H1 (cell line): ENCODE measurements around the gene DCUN1D2. TPM values are rescaled to one million over a fixed set of nuclear protein-coding genes. Genes with fewer than 3 reads are reported as not detected.

Experiments
- CTCF ChIA-PET: fragments of 300-600 bp; sonication (Branson Sonifier 250); formaldehyde crosslinking; loops from one replicate; lab custom pipeline; 2021; ENCODE audit not compliant: partially characterized antibody; lab: Charles Lee
- POLR2A ChIA-PET: fragments of 300-600 bp; sonication (Branson Sonifier 250); formaldehyde crosslinking; loops from one replicate; lab custom pipeline; 2021; ENCODE audit warnings: inconsistent platforms; ENCODE audit not compliant: partially characterized antibody; lab: Charles Lee
- DNase-seq, 2 experiments: peaks; one replicate each; pipeline versions ENCODE4 v3.0.0 to v3.0.0-alpha.2; 2010 to 2022; ENCODE audit warnings: low spot score in 2 of 2, low read depth in 1 of 2, mixed read lengths in 1 of 2
- FAIRE-seq: peaks from 2 replicates; lab custom pipeline; 2011; peaks lifted over from hg19 to GRCh38; lab: Jason Lieb, UNC
- H2AFZ ChIP-seq: 2 replicates; pipeline ENCODE4 v1.8.1; 2012; ENCODE audit warnings: low read length, inconsistent platforms
- H2AK5ac ChIP-seq: 2 replicates; pipeline ENCODE4 v1.6.1; 2013; ENCODE audit warnings: low read depth, low read length
- H2BK120ac ChIP-seq: replicated peaks from 2 replicates; pipeline ENCODE3; 2013; ENCODE audit warnings: low read depth, low read length, inconsistent platforms
- H2BK12ac ChIP-seq: 2 replicates; pipeline ENCODE4 v1.6.1; 2013; ENCODE audit warnings: low read depth, low read length
- H2BK15ac ChIP-seq: 2 replicates; pipeline ENCODE4 v1.6.1; 2013; ENCODE audit warnings: low read length
- H2BK20ac ChIP-seq: 2 replicates; pipeline ENCODE4 v1.6.1; 2013; ENCODE audit warnings: low read length
- H2BK5ac ChIP-seq: 2 replicates; pipeline ENCODE4 v1.6.1; 2013; ENCODE audit warnings: low read depth, low read length
- H3K14ac ChIP-seq: 2 replicates; pipeline ENCODE4 v1.6.1; 2013; ENCODE audit warnings: inconsistent platforms; ENCODE audit not compliant: insufficient read length
- H3K18ac ChIP-seq: 2 replicates; pipeline ENCODE4 v1.6.1; 2013; ENCODE audit warnings: low read length; ENCODE audit errors: extremely low read depth
- H3K23ac ChIP-seq: 2 replicates; pipeline ENCODE4 v1.6.1; 2013; ENCODE audit warnings: inconsistent platforms; ENCODE audit not compliant: insufficient read length
- H3K23me2 ChIP-seq: 2 replicates; pipeline ENCODE4 v1.6.1; 2013; ENCODE audit warnings: low read depth, low read length
- H3K27ac ChIP-seq: 2 replicates; pipeline ENCODE4 v1.6.1; 2011; ENCODE audit warnings: low read depth, low read length, inconsistent platforms
- H3K27me3 ChIP-seq, 4 experiments: replicated peaks in 1 of 4; 1 replicate in 1 of 4; 2 replicates in 3 of 4; pipeline versions ENCODE4 v1.6.1 to v1.8.1; 2011 to 2013; ENCODE audit warnings: low read length in 3 of 4, mild to moderate bottlenecking in 3 of 4, inconsistent platforms in 2 of 4, mixed read lengths in 2 of 4, moderate library complexity in 1 of 4; ENCODE audit not compliant: control insufficient read depth in 3 of 4, insufficient read depth in 3 of 4; ENCODE audit errors: extremely low read depth in 1 of 4
- H3K36me3 ChIP-seq, 4 experiments: 2 replicates each; pipeline versions ENCODE4 v1.6.1 to v1.8.1; 2011 to 2013; ENCODE audit warnings: mild to moderate bottlenecking in 4 of 4, low read length in 3 of 4, moderate library complexity in 2 of 4, control low read depth in 1 of 4, inconsistent platforms in 1 of 4; ENCODE audit not compliant: insufficient read depth in 4 of 4, control insufficient read depth in 2 of 4
- H3K4ac ChIP-seq: replicated peaks from 2 replicates; pipeline ENCODE3; 2013; ENCODE audit warnings: low read length, low read depth, mixed read lengths, inconsistent platforms; ENCODE audit not compliant: insufficient read length
- H3K4me1 ChIP-seq, 4 experiments: replicated peaks in 1 of 4; 1 replicate in 1 of 4; 2 replicates in 3 of 4; pipeline versions ENCODE4 v1.6.1 to v1.8.1; 2011 to 2013; ENCODE audit warnings: low read length in 3 of 4, inconsistent platforms in 2 of 4, mixed read lengths in 1 of 4; ENCODE audit not compliant: insufficient read depth in 4 of 4, control insufficient read depth in 3 of 4
- H3K4me2 ChIP-seq, 2 experiments: 2 replicates each; pipeline versions ENCODE4 v1.6.1 to v1.8.1; 2011 to 2013; ENCODE audit warnings: low read depth in 2 of 2, low read length in 2 of 2, control low read depth in 1 of 2, inconsistent platforms in 1 of 2, mild to moderate bottlenecking in 1 of 2; ENCODE audit not compliant: insufficient read depth in 1 of 2
- H3K4me3 ChIP-seq, 4 experiments: fragments of 200-600, 300-600 bp in 1 of 4; sonication (generic), shearing (Covaris generic), sonication (Bioruptor Twin) in 1 of 4; 2 replicates each; pipeline versions ENCODE4 v1.5.1 to v1.8.1; 2011 to 2016; ENCODE audit warnings: low read length in 4 of 4, low read depth in 3 of 4, control low read depth in 2 of 4, inconsistent platforms in 2 of 4, mild to moderate bottlenecking in 2 of 4, mixed read lengths in 1 of 4, moderate library complexity in 1 of 4; ENCODE audit not compliant: insufficient read depth in 2 of 4; ENCODE audit errors: extremely low read depth in 1 of 4
- H3K56ac ChIP-seq: replicated peaks from 2 replicates; pipeline ENCODE3; 2013; ENCODE audit warnings: low read depth, mild to moderate bottlenecking, mixed read lengths, low read length, inconsistent platforms; ENCODE audit not compliant: insufficient read length
- H3K79me1 ChIP-seq: 2 replicates; pipeline ENCODE4 v1.6.1; 2013; ENCODE audit warnings: low read depth, low read length, control low read depth
- H3K79me2 ChIP-seq, 2 experiments: 2 replicates each; pipeline versions ENCODE4 v1.6.1 to v1.8.1; 2012 to 2013; ENCODE audit warnings: low read length in 2 of 2, mild to moderate bottlenecking in 2 of 2, inconsistent platforms in 1 of 2; ENCODE audit not compliant: insufficient read depth in 2 of 2, control insufficient read depth in 1 of 2
- H3K9ac ChIP-seq, 4 experiments: replicated peaks in 1 of 4; 1 replicate in 1 of 4; 2 replicates in 3 of 4; pipeline versions ENCODE4 v1.6.1 to v1.8.1; 2011 to 2013; ENCODE audit warnings: low read depth in 3 of 4, low read length in 3 of 4, control low read depth in 2 of 4, mild to moderate bottlenecking in 2 of 4, moderate library complexity in 2 of 4, inconsistent platforms in 1 of 4; ENCODE audit errors: extremely low read depth in 1 of 4
- H3K9me3 ChIP-seq, 2 experiments: 2 replicates each; pipeline versions ENCODE4 v1.6.1 to v1.8.1; 2012 to 2013; ENCODE audit warnings: mild to moderate bottlenecking in 2 of 2, moderate library complexity in 2 of 2, control low read depth in 1 of 2, inconsistent platforms in 1 of 2, low read depth in 1 of 2, low read length in 1 of 2, mixed read lengths in 1 of 2; ENCODE audit not compliant: insufficient read depth in 2 of 2
- H4K20me1 ChIP-seq, 2 experiments: replicated peaks in 1 of 2; 2 replicates each; pipeline versions ENCODE3 to v1.8.1; 2011 to 2013; ENCODE audit warnings: inconsistent platforms in 2 of 2, low read length in 2 of 2, mild to moderate bottlenecking in 1 of 2; ENCODE audit not compliant: insufficient read depth in 2 of 2, control insufficient read depth in 1 of 2
- H4K5ac ChIP-seq: 2 replicates; pipeline ENCODE4 v1.6.1; 2013; ENCODE audit warnings: low read length, low read depth, mixed read lengths, inconsistent platforms; ENCODE audit not compliant: insufficient read length
- H4K8ac ChIP-seq: 2 replicates; pipeline ENCODE4 v1.8.0; 2013; ENCODE audit warnings: mild to moderate bottlenecking, moderate library complexity, low read length, inconsistent platforms; ENCODE audit not compliant: insufficient read depth; ENCODE audit errors: extremely low read depth
- H4K91ac ChIP-seq: replicated peaks from 2 replicates; pipeline ENCODE3; 2013; ENCODE audit warnings: low read length, mixed read lengths, inconsistent platforms; ENCODE audit not compliant: insufficient read length
- BACH1 ChIP-seq: IDR thresholded peaks from 2 replicates; pipeline ENCODE4 v1.6.1; 2012; ENCODE audit warnings: low read length, improper control_type of control experiment
- CREB1 ChIP-seq: IDR thresholded peaks from 2 replicates; pipeline ENCODE4 v1.6.1; 2012; ENCODE audit warnings: inconsistent platforms
- HDAC6 ChIP-seq: IDR thresholded peaks from one replicate; pipeline ENCODE4 v1.7.1; 2012; ENCODE audit warnings: low read depth, mild to moderate bottlenecking, inconsistent platforms, low read length, moderate library complexity
- KDM4A ChIP-seq: IDR thresholded peaks from one replicate; pipeline ENCODE4 v1.7.1; 2012; ENCODE audit warnings: low read depth, mild to moderate bottlenecking, moderate library complexity, low read length, inconsistent platforms; ENCODE audit not compliant: severe bottlenecking
- POLR2AphosphoS5 ChIP-seq: IDR thresholded peaks from 2 replicates; pipeline ENCODE4 v1.6.1; 2011; ENCODE audit warnings: low read depth, low read length
- SIN3A ChIP-seq, 2 experiments: IDR thresholded peaks in 1 of 2; conservative IDR thresholded peaks in 1 of 2; 2 replicates each; pipeline ENCODE4 v1.6.1; 2011 to 2012; ENCODE audit warnings: low read length in 2 of 2, improper control_type of control experiment in 1 of 2, low read depth in 1 of 2, mild to moderate bottlenecking in 1 of 2
- WGBS, 2 experiments: shearing (Covaris generic) in 1 of 2; methylation state at CpG; one replicate each; pipeline versions ENCODE4 v1.1.6 to v1.1.7; 2013 to 2015; ENCODE audit warnings: low lambda C conversion rate in 2 of 2, mixed read lengths in 2 of 2, inconsistent platforms in 1 of 2, low coverage in 1 of 2, missing lambda C conversion rate in 1 of 2; ENCODE audit not compliant: insufficient replicate concordance in 2 of 2, insufficient coverage in 1 of 2, insufficient read length in 1 of 2; ENCODE audit errors: extremely low coverage in 1 of 2, missing lambda C conversion rate in 1 of 2; 5-methylcytosine and 5-hydroxymethylcytosine counted together
- polyA plus RNA-seq, 7 experiments: library from polyadenylated mRNA; depleted of rRNA in 3 of 7; stranded (reverse) in 5 of 7; unstranded in 2 of 7; fragments of >200 nt in 5 of 7; fragments of 200-250 nt in 2 of 7; gene quantifications; 1 replicate in 5 of 7; 2 replicates in 1 of 7; 4 replicates in 1 of 7; pipeline versions ENCODE4 v1.2.1 to v1.2.3, GENCODE V29; 2011 to 2013; ENCODE audit warnings: missing spikeins in 2 of 7, mixed read lengths in 2 of 7
- total RNA-seq: library from RNA; stranded (reverse); fragmentation: NEBNext Ultra II Directional; extraction: Animal tissue kit (Norgen Biotek cat#: 25700); gene quantifications from 2 replicates; pipeline ENCODE4 v1.2.1, GENCODE V29; 2021
- TF ChIP-seq, protein P1 (sequence below): IDR thresholded peaks from 2 replicates; pipeline ENCODE4 v1.6.1; 2012; ENCODE audit warnings: inconsistent platforms

Gene DCUN1D2
- total and polyA plus RNA-seq, 2 of the 8 experiments (the other 6 are each of a cell fraction or from before 2014, with no cell fraction given) = 19.5 to 35.3 TPM

DNA sequence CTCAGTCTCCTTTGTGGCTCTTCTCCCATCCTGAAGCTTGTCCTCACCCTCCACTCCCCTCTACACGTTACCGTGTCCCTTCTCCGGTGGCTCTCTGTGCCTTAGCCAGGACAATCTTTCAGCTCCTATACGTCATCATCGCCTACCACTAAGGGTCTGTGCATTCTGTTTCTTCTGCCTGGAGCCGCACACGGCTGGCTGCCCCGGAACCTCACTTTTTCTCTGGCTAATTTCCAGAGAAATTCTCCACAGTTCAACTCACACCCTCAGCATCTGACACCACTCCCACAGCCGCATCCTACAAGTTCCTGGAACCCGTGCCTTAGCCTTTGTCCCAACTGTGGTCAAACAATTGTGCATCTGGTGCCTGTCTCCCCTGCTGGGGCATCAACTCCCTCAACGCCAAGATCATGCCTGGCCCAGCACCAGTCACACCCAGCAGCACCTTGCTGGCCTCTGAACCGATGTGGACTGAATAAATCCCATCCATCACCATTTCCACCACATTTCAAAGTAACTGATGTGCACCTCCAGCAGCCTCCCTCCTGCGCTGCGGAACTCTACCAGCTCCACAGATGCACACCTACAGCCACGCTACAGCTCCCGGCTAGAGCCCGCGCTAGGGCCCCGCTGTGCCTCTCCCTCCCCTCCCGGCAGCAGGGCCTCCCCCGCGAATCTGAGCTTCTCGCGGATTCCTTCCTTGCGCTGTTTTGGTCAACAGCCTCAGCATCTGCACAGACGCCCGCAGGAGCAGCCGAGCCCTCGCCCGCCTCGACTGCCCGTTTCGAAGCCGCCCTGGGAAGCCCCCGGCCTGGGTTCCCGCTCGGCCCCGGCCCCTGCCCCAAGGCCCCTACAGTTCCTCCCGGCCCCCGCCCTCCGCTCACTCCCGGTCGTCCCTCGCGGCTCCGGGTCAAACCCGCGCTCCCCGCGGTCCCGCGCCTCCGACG lies 689 bp downstream of the DCUN1D2 start:
- Histone ChIP-seq H2BK20ac (no peak overlapping the region), H2BK15ac (0 out of 2 replicates have a peak overlapping the region, but pooled peaks have one; percentile 89), H3K4me3 (peak overlapping the region; percentile 82 to 95 (median 91)), H4K8ac (peak overlapping the region; percentile 86; the same call in 1 of the 2 replicates), H2BK120ac (no peak overlapping the region), H4K5ac (no peak overlapping the region), H3K23ac (no peak overlapping the region), H2AFZ (no peak overlapping the region), H3K4ac (peak overlapping the region; percentile 57), H3K9ac (peak overlapping the region; percentile 66 to 96 (median 80); a peak in 6 of 7 replicates), H3K23me2 (peaks cover 9% of the 10 kb centered on the region), H3K4me1 (peaks cover 3 to 15% (median 9%) of the 10 kb centered on the region in 4 experiments), H3K56ac (peak overlapping the region; percentile 43), H4K91ac (no peak overlapping the region), H3K18ac (peak overlapping the region; percentile 89), H4K20me1 (peaks cover 6 to 21% of the 10 kb centered on the region in 2 experiments), H2BK12ac (0 out of 2 replicates have a peak overlapping the region, but pooled peaks have one; percentile 41), H3K4me2 (peak overlapping the region; percentile 99 to 100), H3K9me3 (no peaks in the 10 kb centered on the region), H3K36me3 (no peaks in the 10 kb centered on the region), H2BK5ac (0 out of 2 replicates have a peak overlapping the region, but pooled peaks have one; percentile 16), H3K27ac (peak overlapping the region; percentile 26; the same call in 1 of the 2 replicates), H3K79me1 (peaks cover 21% of the 10 kb centered on the region), H3K27me3 (no peaks in the 10 kb centered on the region), H3K14ac (no peak overlapping the region), H2AK5ac (peak overlapping the region; percentile 55; the same call in 1 of the 2 replicates), H3K79me2 (peaks cover 31 to 81% of the 10 kb centered on the region in 2 experiments)
- 1% methylated on average over 34 of the region's 54 CpGs; no CpG with 5 or more reads in 1 of the 2 experiments for WGBS, 2 experiments
- DNase-seq = peak in 1 of 2 experiments; percentile 68
- no peak for TF ChIP-seq BACH1
- TF ChIP-seq HDAC6 = no peak
- 0 out of 4 replicates have a peak, but pooled peaks of 1 of the 2 experiments have one; percentile 7 for TF ChIP-seq SIN3A (conservative IDR thresholded peaks at IDR 0.05 in 1 of 2, IDR thresholded peaks at IDR 0.05 in 1 of 2; ENCODE audit: low read depth in 1 of 2, low read length in 2 of 2)
- peak; percentile 32; the same call in 1 of the 2 replicates for TF ChIP-seq POLR2AphosphoS5
- TF ChIP-seq KDM4A = peak; percentile 32
- TF ChIP-seq, protein P1, sequence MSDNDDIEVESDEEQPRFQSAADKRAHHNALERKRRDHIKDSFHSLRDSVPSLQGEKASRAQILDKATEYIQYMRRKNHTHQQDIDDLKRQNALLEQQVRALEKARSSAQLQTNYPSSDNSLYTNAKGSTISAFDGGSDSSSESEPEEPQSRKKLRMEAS = 0 out of 2 replicates have a peak, but pooled peaks have one; percentile 26
- peak; percentile 53; the same call in 1 of the 2 replicates for TF ChIP-seq CREB1
- FAIRE-seq = no peak
- ChIA-PET CTCF (interaction anchor here (0.6 to 3.0 kb wide), 14 partner anchors 8 to 469 kb away, joined by 3 to 25 read pairs (median 4); no protein-coding TSS in a partner anchor), POLR2A (interaction anchor here (0.6 to 2.4 kb wide), 13 partner anchors 8 to 837 kb away, joined by 3 to 10 read pairs (median 4); no protein-coding TSS in a partner anchor)
